Measurements from ENCODE around the gene KRTAP9-6. TPM values are rescaled to one million over a fixed set of nuclear protein-coding genes. Genes with fewer than 3 reads are reported as not detected.
"Not testable (repeated sequence)": the region's sequence is repeated elsewhere in the genome, so short reads cannot be mapped to it uniquely, and the experiment has no call there.

The KRTAP9-6 gene
- total RNA-seq, 3 donors from 2014 or later (not counting 1 experiment from before 2014, with no cell fraction given): not detected

DNA sequence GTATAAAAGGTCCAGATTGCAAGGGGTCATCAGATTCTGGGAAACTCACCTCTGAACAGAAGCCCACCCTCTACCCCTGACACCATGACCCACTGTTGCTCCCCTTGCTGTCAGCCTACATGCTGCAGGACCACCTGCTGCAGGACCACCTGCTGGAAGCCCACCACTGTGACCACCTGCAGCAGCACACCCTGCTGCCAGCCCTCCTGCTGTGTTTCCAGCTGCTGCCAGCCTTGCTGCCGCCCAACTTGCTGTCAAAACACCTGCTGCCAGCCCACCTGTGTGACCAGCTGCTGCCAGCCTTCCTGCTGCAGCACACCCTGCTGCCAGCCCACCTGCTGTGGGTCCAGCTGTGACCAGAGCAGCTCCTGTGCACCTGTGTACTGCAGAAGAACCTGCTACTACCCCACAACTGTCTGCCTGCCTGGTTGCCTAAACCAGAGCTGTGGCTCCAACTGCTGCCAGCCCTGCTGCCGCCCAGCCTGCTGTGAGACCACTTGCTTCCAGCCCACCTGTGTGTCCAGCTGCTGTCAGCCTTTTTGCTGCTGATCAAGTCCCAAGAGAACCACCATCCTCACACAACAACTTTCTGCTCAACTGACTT is 15.4 kb upstream of the KRTAP9-6 start, which contains the start of gene KRTAP9-4:
Gene KRTAP9-4 (plus strand): TSS at position 51 of the 604 bp plus-strand sequence. CDS start 34 bp downstream, at position 85.
- H3K4me3 ChIP-seq (ENCODE audit: low read length); H3K27ac ChIP-seq (ENCODE audit: low read length); H3K27ac Mint-ChIP-seq; H3K36me3 Mint-ChIP-seq; H3K9me3 Mint-ChIP-seq; H3K27me3 ChIP-seq (ENCODE audit: control insufficient read depth, insufficient read depth, low read length); H3K36me3 ChIP-seq (ENCODE audit: control insufficient read depth, insufficient read depth, low read length); H3K9me3 ChIP-seq (ENCODE audit: control insufficient read depth, insufficient read depth, low read length); H3K4me1 ChIP-seq (ENCODE audit: control insufficient read depth, insufficient read depth, low read length); H3K4me3 Mint-ChIP-seq; intact Hi-C loops (cut with micrococcal nuclease); H3K4me1 Mint-ChIP-seq; ATAC-seq: not testable (repeated sequence)
- DNase-seq: peak in 1 of 2 donors; percentile 3
- 59% methylated on average over 2 of the region's 2 CpGs for WGBS (ENCODE audit: insufficient coverage)
- H3K27me3 Mint-ChIP-seq (ENCODE audit: low read depth in 2 of 2): peaks cover 16 to 40% of the 10 kb centered on the region in 2 donors

DNA sequence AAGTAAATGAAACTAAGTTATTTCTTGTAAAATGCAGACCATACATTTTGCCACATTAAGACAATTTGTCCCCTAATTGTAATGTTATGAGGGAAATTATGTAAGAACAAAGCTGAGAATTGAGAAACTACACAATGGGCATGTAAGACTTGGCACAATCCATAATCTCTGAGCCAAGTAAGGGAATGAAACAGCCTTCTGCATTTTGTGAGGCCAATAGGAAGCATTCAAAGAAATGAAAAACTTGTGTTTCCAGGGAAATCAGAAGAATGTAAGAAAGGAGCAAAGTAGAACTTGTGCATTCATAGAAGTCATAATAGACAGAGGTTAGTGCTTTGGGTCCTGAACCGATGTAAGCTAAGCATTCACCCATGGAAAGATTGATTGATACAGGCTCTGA is 13.9 kb upstream of the KRTAP9-6 start:
- intact Hi-C loops (cut with micrococcal nuclease): no loop called here
- DNase-seq (peak in 1 of 2 donors; percentile 0), ATAC-seq (no peak)
- Histone ChIP-seq H3K27me3 (ENCODE audit: control insufficient read depth, insufficient read depth, low read length) (no peaks in the 10 kb centered on the region), H3K4me3 (ENCODE audit: low read length) (no peak overlapping the region), H3K9me3 (ENCODE audit: control insufficient read depth, insufficient read depth, low read length) (no peaks in the 10 kb centered on the region), H3K4me1 (ENCODE audit: control insufficient read depth, insufficient read depth, low read length) (no peaks in the 10 kb centered on the region), H3K36me3 (ENCODE audit: control insufficient read depth, insufficient read depth, low read length) (no peaks in the 10 kb centered on the region), H3K27ac (ENCODE audit: low read length) (no peak overlapping the region)
- Mint-ChIP-seq H3K36me3 (no peaks in the 10 kb centered on the region), H3K4me1 (no peaks in the 10 kb centered on the region), H3K27ac (no peak overlapping the region), H3K9me3 (no peaks in the 10 kb centered on the region), H3K27me3 (ENCODE audit: low read depth in 2 of 2) (peaks cover 23 to 49% of the 10 kb centered on the region in 2 donors), H3K4me3 (no peak overlapping the region)
- 90% methylated on average over 1 of the region's 1 CpG for WGBS (ENCODE audit: insufficient coverage)
- TF ChIP-seq, protein P1, sequence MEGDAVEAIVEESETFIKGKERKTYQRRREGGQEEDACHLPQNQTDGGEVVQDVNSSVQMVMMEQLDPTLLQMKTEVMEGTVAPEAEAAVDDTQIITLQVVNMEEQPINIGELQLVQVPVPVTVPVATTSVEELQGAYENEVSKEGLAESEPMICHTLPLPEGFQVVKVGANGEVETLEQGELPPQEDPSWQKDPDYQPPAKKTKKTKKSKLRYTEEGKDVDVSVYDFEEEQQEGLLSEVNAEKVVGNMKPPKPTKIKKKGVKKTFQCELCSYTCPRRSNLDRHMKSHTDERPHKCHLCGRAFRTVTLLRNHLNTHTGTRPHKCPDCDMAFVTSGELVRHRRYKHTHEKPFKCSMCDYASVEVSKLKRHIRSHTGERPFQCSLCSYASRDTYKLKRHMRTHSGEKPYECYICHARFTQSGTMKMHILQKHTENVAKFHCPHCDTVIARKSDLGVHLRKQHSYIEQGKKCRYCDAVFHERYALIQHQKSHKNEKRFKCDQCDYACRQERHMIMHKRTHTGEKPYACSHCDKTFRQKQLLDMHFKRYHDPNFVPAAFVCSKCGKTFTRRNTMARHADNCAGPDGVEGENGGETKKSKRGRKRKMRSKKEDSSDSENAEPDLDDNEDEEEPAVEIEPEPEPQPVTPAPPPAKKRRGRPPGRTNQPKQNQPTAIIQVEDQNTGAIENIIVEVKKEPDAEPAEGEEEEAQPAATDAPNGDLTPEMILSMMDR (IDR thresholded peaks at IDR 0.05): no peak

DNA sequence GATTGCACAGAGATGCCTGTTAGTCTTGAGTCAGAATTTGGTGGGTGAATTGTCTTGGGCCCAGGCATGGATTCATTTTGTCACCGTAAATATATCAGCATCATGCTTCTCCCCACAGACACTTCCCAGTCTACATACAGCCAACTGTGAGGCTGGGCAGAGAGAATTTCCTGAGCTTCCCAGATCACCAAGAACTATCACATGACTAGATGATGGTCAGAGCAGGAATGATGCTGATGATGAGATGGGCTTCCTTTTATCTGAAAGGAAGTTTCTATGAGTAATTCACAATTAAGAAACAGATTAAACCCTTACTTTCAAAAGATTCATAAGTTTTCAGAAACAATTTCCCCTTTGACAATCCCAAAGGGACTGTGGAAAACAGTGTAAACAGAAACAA is 10.3 kb upstream of the KRTAP9-6 start:
- ATAC-seq (no peak), DNase-seq (peak in 1 of 2 donors; percentile 0)
- peaks cover 28 to 80% of the 10 kb centered on the region in 2 donors for H3K27me3 Mint-ChIP-seq (ENCODE audit: low read depth in 2 of 2)
- Histone ChIP-seq H3K36me3 (ENCODE audit: control insufficient read depth, insufficient read depth, low read length) (no peaks in the 10 kb centered on the region), H3K9me3 (ENCODE audit: control insufficient read depth, insufficient read depth, low read length) (no peaks in the 10 kb centered on the region), H3K27ac (ENCODE audit: low read length) (no peak overlapping the region), H3K4me1 (ENCODE audit: control insufficient read depth, insufficient read depth, low read length) (no peaks in the 10 kb centered on the region), H3K4me3 (ENCODE audit: low read length) (no peak overlapping the region), H3K27me3 (ENCODE audit: control insufficient read depth, insufficient read depth, low read length) (peaks cover 2% of the 10 kb centered on the region)
- H3K4me3 Mint-ChIP-seq: no peak overlapping the region
- no peaks in the 10 kb centered on the region for H3K9me3 Mint-ChIP-seq
- H3K4me1 Mint-ChIP-seq: no peaks in the 10 kb centered on the region
- TF ChIP-seq, protein P1 (IDR thresholded peaks at IDR 0.05): no peak
- WGBS (ENCODE audit: insufficient coverage): 50% methylated on average over 1 of the region's 1 CpG
- H3K36me3 Mint-ChIP-seq: no peaks in the 10 kb centered on the region
- intact Hi-C loops (cut with micrococcal nuclease): no loop called here
- H3K27ac Mint-ChIP-seq: no peak overlapping the region

DNA sequence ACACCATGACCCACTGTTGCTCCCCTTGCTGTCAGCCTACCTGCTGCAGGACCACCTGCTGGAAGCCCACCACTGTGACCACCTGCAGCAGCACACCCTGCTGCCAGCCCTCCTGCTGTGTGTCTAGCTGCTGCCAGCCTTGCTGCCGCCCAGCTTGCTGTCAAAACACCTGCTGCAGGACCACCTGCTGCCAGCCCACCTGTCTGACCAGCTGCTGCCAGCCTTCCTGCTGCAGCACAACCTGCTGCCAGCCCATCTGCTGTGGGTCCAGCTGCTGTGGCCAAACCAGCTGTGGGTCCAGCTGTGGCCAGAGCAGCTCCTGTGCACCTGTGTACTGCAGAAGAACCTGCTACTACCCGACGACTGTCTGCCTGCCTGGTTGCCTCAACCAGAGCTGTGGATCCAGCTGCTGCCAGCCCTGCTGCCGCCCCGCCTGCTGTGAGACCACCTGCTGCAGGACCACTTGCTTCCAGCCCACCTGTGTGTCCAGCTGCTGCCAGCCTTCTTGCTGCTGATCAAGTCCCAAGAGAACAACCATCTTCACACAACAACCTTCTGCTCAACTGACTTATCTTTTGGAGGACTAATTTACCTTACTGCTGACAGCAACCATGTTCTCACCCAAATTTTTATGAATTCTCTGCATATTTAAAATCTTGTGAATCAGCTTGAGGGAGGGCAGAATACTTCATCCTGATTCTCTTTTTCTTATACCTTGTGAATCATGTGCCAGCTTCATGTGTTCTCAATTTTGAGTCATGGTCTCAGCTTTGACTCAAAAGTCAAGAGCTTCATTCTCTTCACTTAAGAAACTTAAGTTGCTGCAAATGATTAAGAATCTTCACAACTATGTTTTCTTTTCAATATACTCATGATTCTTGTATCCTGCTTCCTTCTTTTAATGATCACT is 9.5 kb upstream of the KRTAP9-6 start, which contains the start of gene KRTAP9-9:
Gene KRTAP9-9 (plus strand): TSS at position 4 of the 910 bp plus-strand sequence.
- H3K27me3 ChIP-seq (ENCODE audit: control insufficient read depth, insufficient read depth, low read length); H3K9me3 Mint-ChIP-seq; intact Hi-C loops (cut with micrococcal nuclease); H3K27ac ChIP-seq (ENCODE audit: low read length); ATAC-seq; H3K36me3 Mint-ChIP-seq; H3K4me1 ChIP-seq (ENCODE audit: control insufficient read depth, insufficient read depth, low read length); H3K36me3 ChIP-seq (ENCODE audit: control insufficient read depth, insufficient read depth, low read length); H3K4me1 Mint-ChIP-seq; H3K4me3 ChIP-seq (ENCODE audit: low read length); H3K27ac Mint-ChIP-seq; H3K4me3 Mint-ChIP-seq; H3K9me3 ChIP-seq (ENCODE audit: control insufficient read depth, insufficient read depth, low read length): not testable (repeated sequence)
- 82% methylated on average over 5 of the region's 5 CpGs for WGBS (ENCODE audit: insufficient coverage)
- peaks cover 27 to 80% of the 10 kb centered on the region in 2 donors for H3K27me3 Mint-ChIP-seq (ENCODE audit: low read depth in 2 of 2)
- DNase-seq: peak in 1 of 2 donors; percentile 0

All from natural killer cell (primary cell).